SK-N-SH (cell line): Measurements from ENCODE around the gene ISG20. TPM values are rescaled to one million over a fixed set of nuclear protein-coding genes. Genes with fewer than 3 reads are reported as not detected.

Experiments used
- CTCF ChIA-PET: fragments of 300-600, 350-600 bp; formaldehyde crosslinking; extraction: SDS; loops from one replicate; lab custom pipeline; 2021; lab: Yijun Ruan, JAX
- POLR2A ChIA-PET: fragments of 350-600 bp; sonication (Branson Sonifier 250); formaldehyde crosslinking; extraction: SDS; loops from one replicate; lab custom pipeline; 2020; ENCODE audit warnings: antibody characterized with exemption, inconsistent platforms; lab: Yijun Ruan, JAX
- DNase-seq: peaks from one replicate; pipeline ENCODE4 v3.0.0; 2012
- H2AFZ ChIP-seq: fragments of 200-600 bp; sonication (generic); 2 replicates; pipeline ENCODE4 v1.8.1; 2016; ENCODE audit warnings: antibody characterized with exemption, mild to moderate bottlenecking, low read depth
- H3F3A ChIP-seq: fragments of 200-600 bp; sonication (generic); replicated peaks from 2 replicates; pipeline ENCODE3; 2016; ENCODE audit warnings: antibody characterized with exemption, mild to moderate bottlenecking; ENCODE audit not compliant: insufficient read depth
- H3K27ac ChIP-seq, 2 experiments: fragments of 200-500 bp in 1 of 2; fragments of 200-600 bp in 1 of 2; sonication (Bioruptor generic) in 1 of 2; sonication (generic), shearing (Covaris generic) in 1 of 2; 2 replicates each; pipeline versions ENCODE4 v1.5.1 to v1.6.1; 2014 to 2016; ENCODE audit warnings: low read depth in 2 of 2, inconsistent platforms in 1 of 2, low read length in 1 of 2, mild to moderate bottlenecking in 1 of 2, mixed read lengths in 1 of 2
- H3K27me3 ChIP-seq: fragments of 200-600 bp; sonication (generic), shearing (Covaris generic); 2 replicates; pipeline ENCODE4 v1.6.1; 2016; ENCODE audit warnings: mixed run types; ENCODE audit not compliant: insufficient read depth
- H3K36me3 ChIP-seq, 2 experiments: fragments of 200-500 bp in 1 of 2; fragments of 200-600 bp in 1 of 2; sonication (Bioruptor generic) in 1 of 2; sonication (generic) in 1 of 2; replicated peaks in 1 of 2; 2 replicates each; pipeline versions ENCODE3 to v1.5.1; 2014 to 2016; ENCODE audit warnings: low read length in 1 of 2, mild to moderate bottlenecking in 1 of 2; ENCODE audit not compliant: insufficient read depth in 2 of 2, control insufficient read depth in 1 of 2
- H3K4me1 ChIP-seq, 2 experiments: fragments of 200-500 bp in 1 of 2; fragments of 200-600 bp in 1 of 2; sonication (Bioruptor generic) in 1 of 2; sonication (generic), shearing (Covaris generic) in 1 of 2; 2 replicates each; pipeline versions ENCODE4 v1.5.1 to v1.6.1; 2014 to 2016; ENCODE audit warnings: low read depth in 1 of 2, low read length in 1 of 2, mixed run types in 1 of 2; ENCODE audit not compliant: insufficient read depth in 2 of 2, control insufficient read depth in 1 of 2
- H3K4me2 ChIP-seq: fragments of 200-600 bp; sonication (generic), shearing (Covaris generic); 2 replicates; pipeline ENCODE4 v1.6.1; 2017; ENCODE audit warnings: mixed run types
- H3K4me3 ChIP-seq, 2 experiments: fragments of 200-500 bp in 1 of 2; fragments of 200-600 bp in 1 of 2; sonication (Bioruptor generic) in 1 of 2; sonication (generic), shearing (Covaris generic) in 1 of 2; 2 replicates each; pipeline versions ENCODE4 v1.5.1 to v1.8.1; 2014 to 2016; ENCODE audit warnings: low read depth in 2 of 2, inconsistent platforms in 1 of 2, low read length in 1 of 2, mild to moderate bottlenecking in 1 of 2, mixed read lengths in 1 of 2, moderate library complexity in 1 of 2
- H3K79me2 ChIP-seq: fragments of 200-600 bp; sonication (generic); 2 replicates; pipeline ENCODE4 v1.8.1; 2017; ENCODE audit warnings: mild to moderate bottlenecking; ENCODE audit not compliant: insufficient read depth
- H3K9ac ChIP-seq: fragments of 200-600 bp; sonication (generic); 2 replicates; pipeline ENCODE4 v1.6.1; 2017; ENCODE audit warnings: mixed run types
- H3K9me2 ChIP-seq: fragments of 200-600 bp; sonication (generic); 2 replicates; pipeline ENCODE4 v1.6.1; 2017; ENCODE audit warnings: mixed run types
- H3K9me3 ChIP-seq: fragments of 200-600 bp; sonication (generic); 2 replicates; pipeline ENCODE4 v1.6.1; 2017; ENCODE audit warnings: mixed run types, mild to moderate bottlenecking, moderate library complexity
- H4K20me1 ChIP-seq: fragments of 200-600 bp; sonication (generic); 2 replicates; pipeline ENCODE4 v1.6.1; 2017; ENCODE audit warnings: mild to moderate bottlenecking, mixed run types; ENCODE audit not compliant: insufficient read depth
- CHD2 ChIP-seq: fragments of 150-350 bp; IDR thresholded peaks from 2 replicates; pipeline ENCODE4 v1.6.1; 2018; ENCODE audit warnings: low read length; ENCODE audit not compliant: partially characterized antibody
- ELF1 ChIP-seq: IDR thresholded peaks from 2 replicates; pipeline ENCODE4 v1.4.0; 2012
- EP300 ChIP-seq, 2 experiments: IDR thresholded peaks; 2 replicates each; pipeline versions ENCODE4 v1.4.0 to v1.6.1; 2012; ENCODE audit warnings: borderline replicate concordance in 1 of 2, low read depth in 1 of 2, low read length in 1 of 2
- EZH2phosphoT487 ChIP-seq: fragments of 200-600 bp; sonication (generic); IDR thresholded peaks from 2 replicates; pipeline ENCODE4 v1.6.1; 2017; ENCODE audit warnings: low read depth, mixed run types, mild to moderate bottlenecking, antibody characterized with exemption, moderate library complexity, borderline replicate concordance
- FOXM1 ChIP-seq: IDR thresholded peaks from 2 replicates; pipeline ENCODE4 v1.4.0; 2012; ENCODE audit warnings: low read depth, mild to moderate bottlenecking
- GABPA ChIP-seq: IDR thresholded peaks from 2 replicates; pipeline ENCODE4 v1.4.0; 2012; ENCODE audit warnings: low read depth, mild to moderate bottlenecking
- GATA2 ChIP-seq: sonication (generic); formaldehyde crosslinking; IDR thresholded peaks from 2 replicates; pipeline ENCODE4 v1.5.0; 2020; ENCODE audit warnings: mild to moderate bottlenecking, missing genetic modification reagents
- IRF3 ChIP-seq: fragments of 150-350 bp; IDR thresholded peaks from 2 replicates; pipeline ENCODE4 v1.6.1; 2016; ENCODE audit warnings: mild to moderate bottlenecking, low read depth, low read length
- JUND ChIP-seq: IDR thresholded peaks from 2 replicates; pipeline ENCODE4 v1.4.0; 2012
- MEF2A ChIP-seq: IDR thresholded peaks from 2 replicates; pipeline ENCODE4 v1.4.0; 2012; ENCODE audit warnings: low read depth, borderline replicate concordance
- NRF1 ChIP-seq: IDR thresholded peaks from 2 replicates; pipeline ENCODE4 v1.6.1; 2012; ENCODE audit warnings: low read depth, mild to moderate bottlenecking, low read length
- POLR2AphosphoS5 ChIP-seq: IDR thresholded peaks from 2 replicates; pipeline ENCODE4 v1.6.1; 2012; ENCODE audit warnings: low read depth, low read length
- RAD21 ChIP-seq: IDR thresholded peaks from 2 replicates; pipeline ENCODE4 v1.6.1; 2012; ENCODE audit warnings: mild to moderate bottlenecking, low read length
- RXRA ChIP-seq: IDR thresholded peaks from 2 replicates; pipeline ENCODE4 v1.4.0; 2012; ENCODE audit warnings: low read depth, mild to moderate bottlenecking, borderline replicate concordance
- TAF1 ChIP-seq: IDR thresholded peaks from 2 replicates; pipeline ENCODE4 v1.6.1; 2012; ENCODE audit warnings: low read depth, mild to moderate bottlenecking, low read length, moderate library complexity, borderline replicate concordance
- TEAD4 ChIP-seq: IDR thresholded peaks from 2 replicates; pipeline ENCODE4 v1.4.0; 2012; ENCODE audit warnings: mild to moderate bottlenecking, borderline replicate concordance; ENCODE audit not compliant: insufficient read depth
- USF1 ChIP-seq: IDR thresholded peaks from 2 replicates; pipeline ENCODE4 v1.4.0; 2012; ENCODE audit warnings: low read depth, borderline replicate concordance
- WGBS: methylation state at CpG from one replicate; pipeline ENCODE4 v1.1.6; 2017; ENCODE audit warnings: low lambda C conversion rate; 5-methylcytosine and 5-hydroxymethylcytosine counted together
- polyA plus RNA-seq, 3 experiments: library from polyadenylated mRNA; depleted of rRNA; stranded (reverse); fragments of >200 nt; gene quantifications; 2 replicates each; pipeline ENCODE4 v1.2.3, GENCODE V29; 2012
- TF ChIP-seq, protein P1 (sequence below): IDR thresholded peaks from 2 replicates; pipeline ENCODE4; 2012

ISG20 gene
- polyA plus RNA-seq, 1 of the 3 experiments (the other 2 are of a cell fraction), result 2.0 TPM

DNA sequence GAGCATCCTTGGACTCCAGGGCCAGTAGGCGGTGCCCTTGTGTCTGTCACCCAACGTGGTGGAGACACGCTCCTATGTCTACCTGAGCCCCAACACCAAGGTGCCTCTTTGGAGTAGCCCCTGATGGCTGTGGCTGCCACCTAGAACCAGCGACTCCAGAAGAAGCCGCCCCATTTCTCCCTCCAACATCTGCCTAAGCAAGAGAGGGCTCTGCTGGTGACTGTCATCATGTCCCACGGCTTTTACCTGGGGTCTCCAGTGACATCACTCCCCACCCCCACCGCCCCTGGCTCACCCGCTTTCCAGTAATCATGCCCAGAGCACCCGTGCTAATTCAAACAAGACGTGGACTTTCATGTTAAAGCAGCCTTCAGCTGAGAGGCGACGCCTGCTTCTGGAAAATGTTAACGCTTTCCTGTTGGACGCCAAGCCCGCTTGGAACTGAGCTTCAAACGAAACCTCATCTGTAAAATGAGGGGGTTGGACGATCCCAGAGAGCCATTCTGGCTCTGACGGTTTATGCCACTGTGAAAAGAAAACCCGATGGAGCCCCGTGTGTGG, 57.0 kb downstream of the ISG20 start:
- Histone ChIP-seq H3K27ac (no peak overlapping the region), H3K4me2 (no peak overlapping the region), H3K9me2 (no peaks in the 10 kb centered on the region), H3K9ac (no peak overlapping the region), H3K36me3 (no peaks in the 10 kb centered on the region), H3K4me3 (no peak overlapping the region), H4K20me1 (no peaks in the 10 kb centered on the region), H3K9me3 (no peaks in the 10 kb centered on the region), H3F3A (no peaks in the 10 kb centered on the region), H3K79me2 (no peaks in the 10 kb centered on the region), H3K4me1 (peaks cover 0 to 12% of the 10 kb centered on the region in 2 experiments; a peak in 1 of 4 replicates), H3K27me3 (no peaks in the 10 kb centered on the region; the same call in 1 of the 2 replicates), H2AFZ (no peak overlapping the region)
- TF ChIP-seq EZH2phosphoT487 (no peak), EP300 (IDR thresholded peaks at IDR 0.05; ENCODE audit: borderline replicate concordance in 1 of 2, low read depth in 1 of 2, low read length in 1 of 2) (no peak), POLR2AphosphoS5 (no peak), JUND (no peak), NRF1 (no peak), FOXM1 (no peak), RAD21 (no peak), RXRA (no peak), GABPA (no peak), TAF1 (no peak), GATA2 (no peak), MEF2A (no peak), TEAD4 (no peak), ELF1 (no peak), CHD2 (no peak), IRF3 (no peak)
- TF ChIP-seq, protein P1, sequence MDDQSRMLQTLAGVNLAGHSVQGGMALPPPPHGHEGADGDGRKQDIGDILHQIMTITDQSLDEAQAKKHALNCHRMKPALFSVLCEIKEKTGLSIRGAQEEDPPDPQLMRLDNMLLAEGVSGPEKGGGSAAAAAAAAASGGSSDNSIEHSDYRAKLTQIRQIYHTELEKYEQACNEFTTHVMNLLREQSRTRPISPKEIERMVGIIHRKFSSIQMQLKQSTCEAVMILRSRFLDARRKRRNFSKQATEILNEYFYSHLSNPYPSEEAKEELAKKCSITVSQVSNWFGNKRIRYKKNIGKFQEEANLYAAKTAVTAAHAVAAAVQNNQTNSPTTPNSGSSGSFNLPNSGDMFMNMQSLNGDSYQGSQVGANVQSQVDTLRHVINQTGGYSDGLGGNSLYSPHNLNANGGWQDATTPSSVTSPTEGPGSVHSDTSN, result no peak
- 45% methylated on average over 19 of the region's 20 CpGs for WGBS
- no peak for DNase-seq
- ChIA-PET CTCF (interaction anchor here (1.4 to 2.5 kb wide), 3 partner anchors 11 to 38 kb away, joined by 4 to 11 read pairs (median 6); no protein-coding TSS in a partner anchor), POLR2A (no interaction called here)

DNA sequence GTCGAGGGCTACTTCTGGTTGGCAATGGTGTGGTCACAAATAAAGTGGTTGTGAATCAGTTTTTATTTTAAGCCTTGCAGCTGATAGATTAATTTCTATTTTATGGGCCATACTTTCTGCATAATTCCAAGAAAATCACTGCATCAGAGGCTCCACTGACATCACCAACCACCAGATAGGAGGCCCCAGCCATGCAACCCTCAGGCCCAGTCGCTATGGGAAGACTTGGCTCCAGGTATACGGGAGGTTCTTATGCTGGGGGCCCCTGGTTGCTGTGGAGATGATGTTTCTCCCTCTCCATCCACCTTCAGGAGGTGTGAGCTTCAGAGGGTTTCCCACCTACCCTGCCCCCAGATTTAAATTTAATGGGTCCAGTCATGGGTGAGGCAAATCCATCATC, 57.4 kb downstream of the ISG20 start:
- H3K4me1 ChIP-seq, result peaks cover 0 to 12% of the 10 kb centered on the region in 2 experiments; a peak in 1 of 4 replicates
- no peaks in the 10 kb centered on the region for H3K79me2 ChIP-seq
- H3K27ac ChIP-seq, result no peak overlapping the region
- no peaks in the 10 kb centered on the region for H3K36me3 ChIP-seq
- no peaks in the 10 kb centered on the region for H3F3A ChIP-seq
- H3K9me3 ChIP-seq, result no peaks in the 10 kb centered on the region
- DNase-seq, result no peak
- no peaks in the 10 kb centered on the region; the same call in 1 of the 2 replicates for H3K27me3 ChIP-seq
- no peak overlapping the region for H2AFZ ChIP-seq
- H3K4me2 ChIP-seq, result no peak overlapping the region
- H3K9ac ChIP-seq, result no peak overlapping the region
- TF ChIP-seq POLR2AphosphoS5, result no peak
- TF ChIP-seq EZH2phosphoT487, result no peak
- TF ChIP-seq CHD2, result no peak
- TF ChIP-seq GATA2, result no peak
- no peak for TF ChIP-seq USF1
- TF ChIP-seq NRF1, result no peak
- no peaks in the 10 kb centered on the region for H4K20me1 ChIP-seq
- CTCF ChIA-PET, result interaction anchor here (1.4 to 2.5 kb wide), 4 partner anchors 10 to 72 kb away, joined by 3 to 11 read pairs (median 5); no protein-coding TSS in a partner anchor
- POLR2A ChIA-PET, result no interaction called here
- no peak overlapping the region for H3K4me3 ChIP-seq
- WGBS, result 43% methylated on average over 3 of the region's 3 CpGs
- no peaks in the 10 kb centered on the region for H3K9me2 ChIP-seq
